GM19397 (cell line): ENCODE results near the gene CAPN12.
A peak's percentile ranks its signal among the peaks of the same experiment; 100 is the strongest.
"Not testable (repeated sequence)": the region's sequence is repeated elsewhere in the genome, so short reads cannot be mapped to it uniquely, and the experiment has no call there.

ENCODE experiments used
- ATAC-seq: cut with Tn5 transposase; IDR thresholded peaks from one replicate; pipeline ENCODE4 v1.9.1; 2021; ENCODE audit warnings: mild to moderate bottlenecking, moderate library complexity; ENCODE audit not compliant: unreplicated experiment

The CAPN12 gene

DNA sequence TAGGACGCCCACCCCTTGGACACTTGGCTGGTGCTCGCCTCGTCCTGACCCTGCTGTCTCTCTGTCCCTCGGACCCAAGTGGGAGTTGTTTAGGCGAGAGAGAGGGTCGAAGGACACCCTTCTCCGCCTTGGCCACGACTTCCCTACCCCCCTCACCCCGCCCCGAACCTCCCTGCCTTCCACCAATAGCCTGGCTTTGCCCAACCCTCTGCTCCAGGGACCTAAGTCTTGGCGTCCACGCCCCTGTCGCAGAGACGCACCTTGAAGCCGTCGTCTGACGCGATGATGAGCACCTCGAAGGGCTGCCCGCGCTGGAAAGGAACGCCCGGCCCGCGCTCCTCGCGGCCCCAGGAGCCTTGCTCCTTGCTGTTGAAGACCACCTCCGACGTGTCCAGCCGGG lies 27.3 kb upstream of the CAPN12 start:
- not testable (repeated sequence) for ATAC-seq

DNA sequence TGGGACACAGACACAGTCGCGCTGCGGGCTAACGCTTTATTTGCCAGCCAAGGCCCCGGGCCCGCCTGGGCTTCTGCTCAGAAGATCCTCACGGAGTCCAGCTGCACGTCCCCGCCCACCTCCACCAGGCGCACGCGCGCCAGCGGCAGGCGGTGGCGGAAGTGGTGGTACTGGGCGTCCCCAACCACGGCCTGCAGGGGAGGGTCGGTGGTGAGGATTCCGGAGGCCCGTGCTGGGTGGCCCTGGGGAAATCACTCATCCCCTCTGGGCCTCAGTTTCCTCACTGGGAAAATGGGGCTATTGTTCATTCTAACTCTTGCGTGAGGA lies 26.6 kb upstream of the CAPN12 start:
- ATAC-seq: not testable (repeated sequence)

DNA sequence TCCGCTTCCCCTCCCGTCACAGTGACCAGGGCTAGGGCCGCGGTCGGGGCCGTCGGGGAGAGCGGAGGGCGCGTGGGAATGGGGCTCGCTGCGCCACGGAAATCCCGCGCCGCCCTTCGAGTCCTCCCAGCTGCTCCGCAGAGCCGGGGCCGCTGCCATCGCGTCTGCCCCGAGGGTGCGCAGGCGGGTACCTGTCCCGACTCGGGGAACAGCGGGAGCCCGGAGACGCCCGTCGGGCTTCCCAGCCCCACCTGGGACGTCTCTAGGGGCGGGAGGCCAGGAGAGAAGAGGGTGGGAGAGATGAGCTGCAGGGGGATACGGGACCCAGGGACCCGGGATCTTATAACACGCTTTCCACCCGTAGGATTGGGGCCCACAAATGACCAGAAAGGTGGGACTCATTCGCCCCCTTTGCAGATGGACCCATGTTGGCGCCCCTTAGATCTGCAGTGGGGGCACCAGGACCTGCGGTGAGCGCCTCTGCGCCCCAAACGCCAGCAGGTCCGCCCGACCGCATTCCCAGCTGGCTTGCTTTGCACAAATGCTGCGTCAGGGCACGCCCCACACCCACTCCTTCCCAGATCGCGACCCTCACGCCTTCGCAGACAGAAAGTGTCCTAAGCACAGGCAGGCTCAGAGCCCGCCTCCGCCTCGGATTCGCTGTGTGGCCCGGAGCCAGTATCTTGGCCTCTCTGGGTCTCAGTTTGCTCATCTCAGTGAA lies 26.1 kb upstream of the CAPN12 start:
- peak; percentile 7 for ATAC-seq

DNA sequence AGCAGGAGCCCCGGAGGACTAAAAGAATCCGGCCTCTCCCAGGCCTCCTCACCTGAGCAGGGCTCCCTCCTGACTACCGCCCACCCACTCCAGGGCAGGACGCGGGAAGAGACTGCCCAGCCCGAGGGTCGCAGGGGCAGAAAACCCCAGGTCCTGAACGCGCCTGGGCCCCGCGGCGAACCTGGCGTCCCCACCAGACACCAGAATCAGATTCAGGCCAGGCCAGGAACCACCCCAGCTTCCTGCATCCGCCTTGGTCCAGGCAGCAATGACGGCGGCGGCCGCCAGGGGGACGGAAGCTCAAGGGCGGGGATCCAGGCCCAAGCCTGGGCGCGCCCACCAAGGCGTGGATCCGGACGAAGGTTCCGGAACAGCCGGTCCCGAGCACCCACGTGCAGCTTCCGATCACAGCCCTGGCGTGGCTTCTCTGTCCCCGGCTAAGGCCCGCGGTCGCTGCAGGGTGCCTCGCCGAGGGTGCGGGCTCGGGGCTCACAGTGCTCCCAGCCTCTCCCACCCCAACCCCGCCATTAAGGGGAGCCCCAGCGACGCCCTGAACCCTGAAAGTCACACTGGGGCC lies 25.4 kb upstream of the CAPN12 start:
- ATAC-seq: peak; percentile 65

DNA sequence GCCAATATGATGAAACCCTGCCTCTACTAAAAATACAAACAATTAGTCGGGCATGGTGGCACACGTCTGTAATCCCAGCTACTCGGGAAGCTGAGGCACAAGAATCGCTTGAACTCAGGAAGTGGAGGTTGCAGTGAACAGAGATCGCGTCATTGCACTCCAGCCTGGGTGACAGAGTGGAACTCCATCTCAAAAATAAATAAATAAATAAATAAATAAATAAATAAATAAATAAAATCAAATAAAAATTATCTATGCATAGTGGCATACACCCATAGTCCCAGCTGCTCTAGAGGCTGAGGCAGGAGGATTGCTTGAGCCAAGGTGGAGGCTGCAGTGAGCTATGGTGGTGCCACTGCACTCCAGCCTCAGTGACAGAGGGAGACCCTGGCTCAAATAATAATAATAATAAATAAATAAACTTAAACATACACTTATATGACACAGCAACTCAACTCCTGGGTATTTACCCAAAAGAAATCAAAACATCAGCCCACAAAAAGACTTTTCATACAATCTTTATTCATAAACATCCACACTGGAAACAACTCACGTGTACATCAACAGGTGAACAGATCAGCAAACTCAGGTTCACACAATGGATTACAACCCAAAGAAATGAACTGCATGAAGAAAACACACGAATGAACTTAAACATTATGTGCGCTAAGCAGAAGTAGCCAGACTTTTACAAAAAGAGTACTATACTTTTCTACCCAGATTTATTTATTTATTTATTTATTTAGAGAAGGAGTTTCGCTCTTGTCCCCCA lies 22.2 kb upstream of the CAPN12 start:
- ATAC-seq: no peak

DNA sequence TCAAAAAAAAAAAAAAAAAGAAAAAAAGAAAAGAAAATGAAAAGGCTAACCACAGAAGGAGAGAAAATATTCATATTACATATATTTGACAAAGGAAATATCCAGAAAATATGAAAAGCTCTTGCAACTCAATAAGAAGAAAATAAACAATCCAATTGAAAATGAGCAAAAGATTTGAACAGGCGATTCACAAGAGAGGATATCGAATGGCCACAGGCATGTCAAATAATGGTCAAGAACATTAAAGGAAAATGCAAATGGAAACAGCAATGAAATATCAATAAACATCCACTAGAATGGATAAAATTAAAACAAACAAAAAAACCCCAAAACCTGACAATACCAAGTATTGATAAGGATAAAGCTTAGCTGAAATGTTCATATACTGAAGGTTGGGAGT lies 20.9 kb upstream of the CAPN12 start:
- ATAC-seq: no peak

DNA sequence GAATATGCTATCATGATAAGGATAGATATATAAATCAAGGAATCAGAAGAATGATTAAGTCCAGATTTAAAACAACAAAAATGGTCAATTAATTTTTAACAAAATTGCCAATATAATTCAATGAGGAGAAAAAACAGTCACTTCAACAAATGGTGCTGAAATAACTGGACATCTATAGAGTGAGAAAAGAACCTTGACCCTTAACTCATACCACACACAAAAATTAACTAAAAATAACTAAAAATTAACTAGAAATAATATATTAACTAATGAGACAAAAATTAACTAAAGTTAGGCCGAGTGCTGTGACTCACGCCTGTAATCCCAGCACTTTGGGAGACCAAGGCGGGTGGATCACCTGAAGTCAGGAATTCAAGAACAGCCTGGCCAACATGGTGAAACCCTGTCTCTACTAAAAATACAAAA lies 19.5 kb upstream of the CAPN12 start:
- ATAC-seq: no peak

DNA sequence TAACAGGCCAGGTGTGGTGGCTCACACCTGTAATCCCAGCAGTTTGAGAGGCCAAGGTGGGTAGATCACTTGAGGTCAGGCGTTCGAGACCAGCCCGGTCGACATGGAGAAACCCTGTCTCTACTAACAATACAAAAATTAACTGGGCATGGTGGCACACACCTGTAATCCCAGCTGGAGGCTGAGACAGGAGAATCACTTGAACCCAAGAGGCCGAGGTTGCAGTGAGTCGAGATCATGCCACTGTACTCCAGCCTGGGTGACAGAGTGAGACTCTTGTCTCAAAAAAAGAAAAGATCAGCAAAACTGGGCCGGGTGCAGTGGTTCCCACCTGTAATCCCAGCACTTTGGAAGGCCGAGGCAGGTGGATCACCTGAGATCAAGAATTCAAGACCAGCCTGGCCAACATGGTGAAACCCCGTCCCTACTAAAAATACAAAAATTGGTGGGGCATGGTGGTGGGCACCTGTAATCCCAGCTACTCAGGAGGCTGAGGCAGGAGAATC lies 17.7 kb upstream of the CAPN12 start:
- ATAC-seq: not testable (repeated sequence)

DNA sequence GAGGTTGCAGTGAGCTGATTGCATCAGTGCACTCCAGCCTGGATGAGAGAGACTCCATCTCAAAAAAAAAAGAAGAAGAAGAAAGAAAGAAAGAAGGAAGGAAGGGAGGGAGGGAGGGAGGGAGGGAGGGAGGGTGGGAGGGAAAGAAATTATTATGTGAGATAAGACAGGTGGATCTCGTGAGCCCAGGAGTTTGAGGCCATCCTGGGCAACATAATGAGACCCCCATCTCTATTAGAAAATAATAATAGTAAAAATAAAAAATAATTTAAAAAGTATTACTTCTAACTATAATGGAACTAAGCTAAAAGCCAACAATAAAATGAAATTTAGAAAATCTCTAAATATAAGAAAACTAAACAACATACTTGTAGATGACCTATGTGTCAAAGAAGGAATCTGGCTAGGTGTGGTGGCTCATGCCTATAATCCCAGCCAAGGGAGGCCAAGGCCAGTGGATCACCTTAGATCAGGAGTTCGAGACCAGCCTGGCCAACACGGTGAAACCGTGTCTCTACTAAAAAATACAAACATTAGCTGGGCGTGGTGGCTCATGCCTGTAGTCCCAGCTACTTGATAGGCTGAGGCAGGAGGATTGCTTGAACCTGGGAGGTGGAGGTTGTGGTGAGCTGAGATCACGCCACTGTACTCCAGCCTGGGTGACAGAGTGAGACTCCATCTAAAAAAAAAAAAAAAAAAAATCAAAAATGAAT lies 16.7 kb upstream of the CAPN12 start:
- ATAC-seq: not testable (repeated sequence)

DNA sequence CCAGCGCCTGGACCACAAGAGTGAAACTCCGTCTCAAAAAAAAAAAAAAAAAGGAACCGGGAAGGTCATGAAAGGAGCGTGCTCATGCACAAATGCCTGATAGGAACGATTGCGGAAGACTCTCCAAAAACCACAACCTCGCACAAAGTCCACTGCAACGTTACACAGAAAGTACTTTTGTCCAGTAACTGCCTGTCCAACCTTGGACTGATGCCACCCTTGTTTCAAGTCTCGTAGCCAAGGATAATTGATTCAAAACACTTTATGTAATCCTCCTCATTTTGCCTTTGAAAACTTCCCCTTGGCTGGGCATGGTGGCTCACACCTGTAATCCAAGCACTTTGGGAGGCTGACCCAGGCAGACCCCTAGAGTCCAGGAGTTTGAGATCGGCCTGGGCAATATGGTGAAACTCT lies 15.3 kb upstream of the CAPN12 start:
- ATAC-seq: no peak

DNA sequence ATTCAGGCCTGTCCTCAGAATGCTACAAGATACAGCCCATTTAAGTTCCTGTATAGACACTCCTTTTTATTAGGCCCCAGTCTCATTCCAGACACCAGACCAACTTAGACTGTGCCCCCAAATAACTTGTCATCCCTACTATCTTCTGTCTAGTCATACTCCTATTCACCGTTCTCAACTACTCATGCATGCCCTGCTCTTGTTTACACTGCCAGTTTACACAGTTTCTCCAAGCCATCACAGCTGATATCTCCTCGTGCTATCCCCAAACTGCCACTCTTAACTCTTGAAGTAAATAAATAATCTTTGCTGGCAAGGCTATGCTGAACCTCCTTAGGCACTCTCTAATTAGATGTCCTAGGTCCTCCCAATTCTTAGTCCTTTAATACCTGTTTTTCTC lies 9.9 kb upstream of the CAPN12 start:
- not testable (repeated sequence) for ATAC-seq

DNA sequence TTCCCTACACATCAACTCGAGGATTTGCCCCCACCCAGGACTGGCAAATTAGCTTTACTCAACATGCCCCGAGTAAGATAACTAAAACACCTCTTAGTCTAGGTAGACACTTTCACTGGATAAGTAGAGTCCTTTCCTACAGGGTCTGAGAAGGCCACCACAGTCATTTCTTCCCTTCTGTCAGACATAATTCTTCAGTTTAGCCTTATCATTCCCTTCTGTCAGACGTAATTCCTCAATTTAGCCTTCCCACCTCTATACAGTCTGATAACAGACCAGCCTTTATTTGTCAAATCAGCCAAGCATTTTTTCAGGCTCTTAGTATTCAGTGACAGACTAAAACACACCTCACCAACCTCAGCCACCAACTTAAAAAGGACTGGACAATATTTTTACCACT lies 9.5 kb upstream of the CAPN12 start:
- not testable (repeated sequence) for ATAC-seq

DNA sequence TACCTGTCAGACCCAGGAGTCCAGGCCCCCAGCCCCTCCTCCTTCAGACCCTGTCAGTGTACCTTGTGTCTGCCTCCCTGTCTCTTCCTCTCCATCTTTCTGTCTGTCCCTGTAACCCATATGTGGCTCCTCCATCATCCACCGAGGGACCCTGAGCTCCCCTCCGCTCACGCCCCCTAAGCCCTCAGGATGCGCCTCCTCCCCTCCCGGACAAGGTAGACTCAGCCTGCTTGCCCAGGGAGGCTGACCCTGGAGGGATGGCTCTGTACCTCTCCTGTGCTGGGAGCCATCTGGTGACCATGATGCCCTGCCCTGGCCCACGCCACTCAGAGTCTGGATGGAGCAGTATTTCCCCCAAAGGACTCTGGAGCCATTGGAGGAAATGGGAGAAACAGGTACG lies 1.0 kb upstream of the CAPN12 start:
- ATAC-seq: no peak

DNA sequence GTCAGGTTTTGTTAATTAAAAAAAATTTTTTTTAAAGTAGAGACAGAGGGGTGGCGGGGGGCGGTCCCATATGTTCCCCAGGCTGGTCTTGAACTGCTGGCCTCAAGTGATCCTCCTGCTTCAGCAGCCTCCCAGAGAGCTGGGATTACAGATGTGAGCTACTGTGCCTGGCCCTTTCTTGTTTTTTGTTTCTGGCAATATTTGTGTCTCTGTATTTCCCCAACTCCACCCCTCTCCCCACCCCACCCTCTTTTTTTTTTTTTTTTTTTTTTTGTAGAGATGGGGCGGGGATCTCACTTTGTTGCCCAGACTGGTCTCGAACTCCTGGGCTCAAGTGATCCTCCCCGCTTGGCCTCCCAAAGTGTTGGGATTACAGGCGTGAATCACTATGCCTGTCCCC lies 600 bp upstream of the CAPN12 start:
- no peak for ATAC-seq

DNA sequence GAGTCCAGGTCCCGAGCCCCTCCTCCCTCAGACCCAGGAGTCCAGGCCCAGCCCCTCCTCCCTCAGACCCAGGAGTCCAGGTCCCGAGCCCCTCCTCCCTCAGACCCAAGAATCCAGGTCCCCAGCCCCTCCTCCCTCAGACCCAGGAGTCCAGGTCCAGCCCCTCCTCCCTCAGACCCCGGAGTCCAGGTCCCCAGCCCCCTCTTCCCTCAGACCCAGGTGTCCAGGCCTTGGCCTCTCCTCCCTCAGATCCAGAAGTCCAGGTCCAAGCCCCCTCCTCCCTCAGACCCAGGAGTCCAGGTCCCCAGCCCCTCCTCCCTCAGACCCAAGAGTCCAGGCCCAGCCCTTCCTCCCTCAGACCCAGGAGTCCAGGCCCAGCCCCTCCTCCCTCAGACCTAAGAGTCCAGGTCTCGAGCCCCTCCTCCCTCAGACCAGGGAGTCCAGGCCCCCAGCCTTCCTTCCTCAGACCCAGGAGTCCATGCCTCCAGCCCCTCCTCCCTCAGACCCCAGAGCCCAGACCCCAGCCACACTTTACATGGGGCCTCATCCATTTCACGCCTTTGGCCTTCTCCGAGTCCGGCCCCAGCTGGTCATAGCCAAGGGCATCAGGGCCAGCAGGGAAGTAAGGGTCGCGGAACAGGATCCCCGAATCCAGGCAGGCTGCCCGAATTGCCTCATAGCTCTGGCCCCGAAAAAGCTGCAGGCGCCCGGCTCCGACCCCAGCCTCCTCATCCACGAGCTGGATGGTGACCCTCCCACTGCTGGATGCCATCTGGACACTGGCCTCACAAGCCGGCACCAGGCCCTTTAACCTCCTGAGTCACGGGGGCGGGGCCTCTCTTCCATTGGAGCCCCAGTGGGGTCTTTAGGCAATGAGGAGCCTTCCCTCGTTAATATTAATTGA lies 628 bp downstream of the CAPN12 start:
- ATAC-seq: no peak

DNA sequence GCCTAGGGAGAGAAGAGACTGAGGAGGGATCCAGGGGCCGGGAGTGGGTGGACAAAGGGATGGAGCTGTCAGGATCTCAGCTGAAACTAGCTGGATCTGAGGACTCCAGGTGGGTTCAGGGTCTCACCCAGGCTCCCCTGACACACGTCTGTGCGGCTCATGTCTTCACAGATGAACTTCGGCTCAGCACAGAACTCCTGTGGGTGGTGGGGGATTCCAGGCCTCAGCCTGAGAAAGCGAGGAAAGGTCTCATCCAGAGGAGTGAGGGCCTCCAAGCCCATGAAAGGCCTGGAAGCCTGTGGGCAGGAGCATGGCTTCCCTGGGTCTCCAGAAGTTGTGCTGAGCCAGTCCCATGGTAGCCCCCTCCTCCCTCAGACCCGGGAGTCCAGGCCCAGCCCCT lies 1.4 kb downstream of the CAPN12 start:
- no peak for ATAC-seq

DNA sequence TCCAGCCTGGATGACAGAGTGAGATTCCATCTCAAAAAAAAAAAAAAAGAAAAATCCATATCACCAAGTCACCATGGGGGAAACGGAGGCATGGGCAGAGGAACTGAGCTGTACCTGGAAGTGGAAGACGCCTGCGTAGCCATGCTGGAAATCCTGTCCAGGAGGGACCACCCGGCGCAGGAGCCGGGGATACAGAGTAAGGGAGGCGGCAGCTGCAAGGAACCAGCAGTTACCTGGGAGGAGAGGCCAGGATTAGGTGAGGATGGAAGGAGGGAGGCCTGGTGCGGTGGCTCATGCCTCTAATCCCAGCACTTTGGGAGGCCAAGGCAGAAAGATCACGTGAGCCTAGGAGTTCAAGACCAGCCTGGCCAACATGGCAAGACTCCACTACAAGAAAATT lies 2.0 kb downstream of the CAPN12 start:
- ATAC-seq: no peak

DNA sequence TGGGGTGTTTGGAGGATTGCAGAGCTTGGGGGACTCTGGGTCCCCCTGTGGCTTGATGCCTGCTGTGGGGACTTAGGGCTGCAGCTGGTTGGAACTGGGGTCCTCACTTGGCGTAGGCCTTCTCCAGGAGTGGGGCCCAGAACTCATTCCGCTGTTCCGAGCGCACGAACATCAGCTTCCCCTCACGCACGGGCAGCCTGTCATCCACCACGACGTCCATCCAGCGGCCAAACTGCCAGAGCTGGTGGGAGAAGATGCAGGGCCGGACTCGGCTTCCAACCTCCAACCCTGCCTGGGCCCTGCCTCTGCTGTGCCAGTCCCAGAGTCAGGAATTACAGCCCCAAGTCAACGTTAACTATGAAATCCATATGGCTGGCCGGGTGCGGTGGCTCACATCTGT lies 2.6 kb downstream of the CAPN12 start:
- ATAC-seq: no peak

DNA sequence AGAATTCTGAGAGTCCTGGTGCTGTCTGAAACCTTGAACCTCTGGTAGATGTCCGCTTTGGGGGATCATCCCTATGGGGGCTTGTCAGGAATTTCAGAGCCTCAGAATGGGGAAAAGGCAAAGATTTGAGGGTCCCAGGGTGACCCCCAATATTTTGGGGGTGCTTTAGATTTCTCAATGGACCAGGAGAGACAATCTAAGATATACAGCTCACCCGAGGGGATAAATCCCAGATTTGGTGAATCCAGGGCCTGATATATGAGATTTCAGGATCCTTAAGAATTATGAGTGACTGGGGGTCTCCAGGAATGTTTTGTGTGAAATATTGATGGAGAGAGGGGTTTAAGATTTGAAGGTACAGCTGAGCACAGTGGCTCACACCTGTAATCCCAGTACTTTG lies 3.3 kb downstream of the CAPN12 start:
- no peak for ATAC-seq

DNA sequence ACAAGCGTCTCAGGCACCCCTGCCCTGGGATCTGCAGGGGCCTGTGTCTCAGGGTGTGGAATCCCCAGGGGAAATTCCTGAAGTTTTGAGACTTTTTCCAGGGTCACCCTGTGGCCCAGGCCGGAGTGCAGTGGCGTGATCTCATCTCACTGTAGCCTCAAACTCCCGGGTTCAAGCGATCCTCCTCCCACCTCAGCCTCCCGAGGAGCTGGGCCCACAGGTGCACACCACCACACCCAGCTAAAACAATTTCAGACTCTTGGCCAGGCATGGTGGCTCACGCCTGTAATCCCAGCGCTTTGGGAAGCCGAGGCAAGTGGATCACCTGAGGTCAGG lies 4.0 kb downstream of the CAPN12 start:
- no peak for ATAC-seq
